ENCODE data around the gene FREY1. TPM values are rescaled to one million over a fixed set of nuclear protein-coding genes. Genes with fewer than 3 reads are reported as not detected.

Gene FREY1
- total and polyA plus RNA-seq, 9 of the 15 experiments (the other 6 are each of a cell fraction or from before 2014, with no cell fraction given): 0.25 to 1.5 (median 1.1) TPM; not detected in 5

DNA sequence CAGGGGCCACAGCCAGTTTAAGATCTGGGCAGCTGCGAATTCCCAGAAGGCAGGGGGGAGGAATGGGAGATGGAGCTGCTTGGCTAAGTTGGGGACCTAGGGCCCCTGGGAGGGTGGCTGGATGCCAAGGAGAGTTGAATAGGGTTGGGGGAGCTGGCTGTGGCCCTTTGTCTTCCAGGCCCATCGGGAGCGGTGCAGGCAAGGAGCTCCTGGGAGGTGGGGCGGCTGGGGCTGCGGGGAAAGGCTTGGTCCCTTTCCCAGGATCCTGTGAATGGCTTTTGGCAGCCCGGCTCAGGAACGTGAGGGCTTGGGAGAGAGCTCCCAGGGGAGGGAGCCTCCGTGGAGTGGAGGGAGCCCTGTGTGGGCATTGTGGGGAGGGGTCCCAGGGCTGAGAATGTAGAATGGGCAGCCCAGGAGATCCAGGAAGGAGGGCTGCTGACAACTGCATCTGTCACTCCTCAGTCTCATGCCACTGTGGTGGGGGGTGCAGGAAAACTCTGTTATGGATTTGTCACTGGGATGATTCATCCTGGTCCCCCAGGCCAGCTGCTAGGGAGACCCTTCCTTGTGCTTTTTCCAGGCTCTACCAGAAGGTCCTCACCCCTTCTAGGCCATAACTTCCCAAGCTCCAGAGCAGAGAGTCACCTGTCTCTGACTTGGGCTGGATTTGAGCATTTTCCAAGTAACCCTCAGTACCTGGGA lies 6.0 kb downstream of the FREY1 start:
- H3K36me3 ChIP-seq (ENCODE audit: control insufficient read depth, insufficient read depth, low read length): no peaks in the 10 kb centered on the region
- intact Hi-C loops (cut with micrococcal nuclease) (no loop called here), in situ Hi-C loops (cut with MboI) (no loop called here)
- H3K4me1 ChIP-seq (replicated peaks in 1 of 2; ENCODE audit: control insufficient read depth in 2 of 2, insufficient read depth in 2 of 2, low read length in 2 of 2): peaks cover 14 to 77% of the 10 kb centered on the region in 2 experiments
- DNase-seq (ENCODE audit: extremely low read depth in 1 of 4, low spot score in 3 of 4): no peak
- peak overlapping the region in 1 of 2 experiments; percentile 89; a peak in 2 of 4 replicates for H3K9ac ChIP-seq (ENCODE audit: insufficient read depth in 1 of 2, low read depth in 2 of 2, low read length in 2 of 2)
- POLR2A ChIA-PET: interaction anchor here (0.7 to 1.6 kb wide), 7 partner anchors 9 to 261 kb away, joined by 3 to 6 read pairs (median 4); partner anchors contain the start of genes LARGE2 and PEX16
- FAIRE-seq: no peak
- H3K4me2 ChIP-seq (ENCODE audit: insufficient read depth, low read length): 0 out of 2 replicates have a peak overlapping the region, but pooled peaks have one; percentile 70
- no peaks in the 10 kb centered on the region for H3K9me3 ChIP-seq (replicated peaks; ENCODE audit: control insufficient read depth, insufficient read depth, low read depth, low read length)
- H3K79me2 ChIP-seq (ENCODE audit: control insufficient read depth, insufficient read depth, low read length): no peaks in the 10 kb centered on the region
- 31% methylated on average over 6 of the region's 8 CpGs for WGBS (ENCODE audit: insufficient coverage, low coverage, missing lambda C conversion rate)
- H4K20me1 ChIP-seq (replicated peaks; ENCODE audit: control insufficient read depth, insufficient read depth, low read length): 0 out of 2 replicates have a peak, but pooled peaks cover 4% of the 10 kb centered on the region
- BruUV-seq (replicated peaks): no TSS peak
- no peak overlapping the region for H2AFZ ChIP-seq (ENCODE audit: low read depth, low read length)
- no peak for ATAC-seq
- no peak overlapping the region for H3K27ac ChIP-seq (ENCODE audit: extremely low read depth, low read depth, low read length)
- TF ChIP-seq, protein P1, sequence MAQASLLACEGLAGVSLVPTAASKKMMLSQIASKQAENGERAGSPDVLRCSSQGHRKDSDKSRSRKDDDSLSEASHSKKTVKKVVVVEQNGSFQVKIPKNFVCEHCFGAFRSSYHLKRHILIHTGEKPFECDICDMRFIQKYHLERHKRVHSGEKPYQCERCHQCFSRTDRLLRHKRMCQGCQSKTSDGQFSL (CRISPR knock-in tag; IDR thresholded peaks at IDR 0.05): 0 out of 2 replicates have a peak, but pooled peaks have one; percentile 40
- TF ChIP-seq, protein P1 (tag; IDR thresholded peaks at IDR 0.05): no peak
- TF ChIP-seq NFIC (IDR thresholded peaks at IDR 0.05): 0 out of 2 replicates have a peak, but pooled peaks have one; percentile 24
- no peak for TF ChIP-seq ZBTB8A (IDR thresholded peaks at IDR 0.05; ENCODE audit: partially characterized antibody)
- CTCF ChIA-PET (ENCODE audit: low intra/inter-chr PET ratio): no interaction called here
- peaks cover 3% of the 10 kb centered on the region for H3K9me1 ChIP-seq (ENCODE audit: control insufficient read depth, insufficient read depth, low read length)
- H3K27me3 ChIP-seq (ENCODE audit: control insufficient read depth in 2 of 2, insufficient read depth in 2 of 2, low read length in 2 of 2): no peaks in the 10 kb centered on the region; a peak in 1 of 5 replicates
- no peak overlapping the region for H3K4me3 ChIP-seq

All from K562 (cell line).